IMR-90 (cell line): ENCODE data around the gene HSP90B1.

ENCODE experiments used
- CTCF ChIP-seq: conservative IDR thresholded peaks from 2 replicates; pipeline ENCODE4 v1.5.1; 2012; ENCODE audit warnings: mild to moderate bottlenecking, low read depth, low read length, improper control_type of control experiment
- MAFK ChIP-seq: IDR thresholded peaks from 2 replicates; pipeline ENCODE4 v1.6.1; 2012; ENCODE audit warnings: low read depth, low read length, improper control_type of control experiment
- RFX5 ChIP-seq: IDR thresholded peaks from 2 replicates; pipeline ENCODE4 v1.8.0; 2012; ENCODE audit warnings: low read depth, mild to moderate bottlenecking, low read length, moderate library complexity

GRCh38 chr12:103962493-103962892 is 32.3 kb downstream of the HSP90B1 start:
- TF ChIP-seq CTCF (no peak), MAFK (no peak), RFX5 (no peak)
